Measurements from ENCODE around the gene GOLGA8K. TPM values are rescaled to one million over a fixed set of nuclear protein-coding genes. Genes with fewer than 3 reads are reported as not detected.

The GOLGA8K gene, protein sequence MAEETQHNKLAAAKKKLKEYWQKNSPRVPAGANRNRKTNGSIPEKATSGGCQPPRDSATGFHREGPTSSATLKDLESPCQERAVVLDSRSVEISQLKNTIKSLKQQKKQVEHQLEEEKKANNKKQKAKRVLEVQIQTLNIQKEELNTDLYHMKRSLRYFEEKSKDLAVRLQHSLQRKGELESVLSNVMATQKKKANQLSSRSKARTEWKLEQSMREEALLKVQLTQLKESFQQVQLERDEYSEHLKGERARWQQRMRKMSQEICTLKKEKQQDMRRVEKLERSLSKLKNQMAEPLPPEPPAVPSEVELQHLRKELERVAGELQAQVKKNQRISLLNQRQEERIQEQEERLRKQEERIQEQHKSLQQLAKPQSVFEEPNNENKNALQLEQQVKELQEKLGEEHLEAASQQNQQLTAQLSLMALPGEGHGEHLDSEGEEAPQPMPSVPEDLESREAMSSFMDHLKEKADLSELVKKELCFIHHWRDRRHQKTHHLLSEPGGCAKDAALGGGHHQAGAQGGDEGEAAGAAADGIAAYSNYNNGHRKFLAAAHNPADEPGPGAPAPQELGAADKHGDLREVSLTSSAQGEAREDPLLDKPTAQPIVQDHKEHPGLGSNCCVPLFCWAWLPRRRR
- total RNA-seq (ENCODE audit: low replicate concordance) = 0.23 TPM in 2 replicates

DNA sequence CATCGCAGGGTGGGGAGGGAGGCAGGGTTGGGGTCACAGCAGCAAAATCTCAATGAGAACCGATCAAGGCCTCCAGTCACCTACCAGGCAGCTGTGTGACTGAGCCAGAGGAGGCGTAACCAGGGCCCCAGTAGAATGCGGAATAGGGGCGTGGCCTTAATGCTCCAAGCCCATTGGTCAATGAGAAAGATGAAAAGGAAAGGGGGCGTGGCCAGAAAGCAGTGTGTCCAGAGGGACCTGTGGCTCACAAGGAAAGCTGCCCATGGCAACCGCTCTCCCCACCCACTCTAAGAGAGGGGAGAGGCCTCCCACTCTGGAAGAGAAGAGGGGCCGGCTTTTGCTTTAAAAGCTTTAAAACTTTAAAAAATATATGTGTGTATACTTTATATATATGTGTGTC is at the start of gene GOLGA8K:
GOLGA8K (minus strand) TSS at position 101 of the 400 bp plus-strand sequence; CDS start at position 3, 98 bp downstream.

Other genes starting within 250 kb of the GOLGA8K start
- gene GOLGA8O, start 52.3 kb upstream of the GOLGA8K start, total RNA-seq (ENCODE audit: low replicate concordance) = 0.60 and 1.2 TPM in 2 replicates
- gene GOLGA8N, start 190.2 kb upstream of the GOLGA8K start, total RNA-seq (ENCODE audit: low replicate concordance) = 4.2 and 6.6 TPM in 2 replicates
- gene ARHGAP11A, start 212.2 kb upstream of the GOLGA8K start, total RNA-seq (ENCODE audit: low replicate concordance) = 6.5 and 12.5 TPM in 2 replicates
- gene SCG5, start 238.4 kb upstream of the GOLGA8K start, total RNA-seq (ENCODE audit: low replicate concordance) = 4.7 and 100 TPM in 2 replicates